GM18867 (cell line): ENCODE results near the gene ANKRD29.

Experiments
- ATAC-seq: cut with Tn5 transposase; IDR thresholded peaks from one replicate; pipeline ENCODE4 v1.9.1; 2021; ENCODE audit warnings: mild to moderate bottlenecking, moderate library complexity; ENCODE audit not compliant: unreplicated experiment

ANKRD29 gene

DNA sequence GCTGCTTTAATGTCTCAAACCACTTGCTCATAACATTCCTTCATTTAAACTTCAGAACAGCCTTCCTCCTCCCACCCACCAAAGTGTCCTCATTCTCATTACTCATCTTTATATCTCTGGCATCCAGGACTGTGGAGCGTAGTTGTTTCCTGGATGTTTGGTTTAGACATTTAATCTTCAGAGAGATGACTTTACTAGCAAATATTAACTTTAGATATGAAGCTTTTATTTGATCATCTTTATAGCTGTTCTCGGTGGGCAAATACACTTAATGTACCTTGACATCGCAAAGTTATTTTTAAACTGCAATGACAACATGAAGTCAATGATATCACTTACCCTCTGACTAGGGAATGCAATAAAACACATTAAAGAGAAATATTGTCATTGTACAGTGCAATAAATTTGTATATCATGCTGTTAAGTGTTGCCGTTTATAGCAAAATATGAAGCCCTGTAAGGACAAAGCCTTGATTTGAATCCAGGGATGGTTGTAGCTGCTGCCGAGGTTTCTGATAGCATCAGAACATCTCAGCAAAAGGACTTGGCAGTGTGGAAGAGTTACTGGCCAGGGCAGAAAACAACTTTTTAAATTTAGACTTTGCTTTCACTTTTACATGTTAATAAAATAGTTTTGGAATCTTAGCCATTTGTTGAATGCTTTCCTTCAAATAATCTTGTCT, 21.9 kb upstream of the ANKRD29 start:
- ATAC-seq, result no peak

DNA sequence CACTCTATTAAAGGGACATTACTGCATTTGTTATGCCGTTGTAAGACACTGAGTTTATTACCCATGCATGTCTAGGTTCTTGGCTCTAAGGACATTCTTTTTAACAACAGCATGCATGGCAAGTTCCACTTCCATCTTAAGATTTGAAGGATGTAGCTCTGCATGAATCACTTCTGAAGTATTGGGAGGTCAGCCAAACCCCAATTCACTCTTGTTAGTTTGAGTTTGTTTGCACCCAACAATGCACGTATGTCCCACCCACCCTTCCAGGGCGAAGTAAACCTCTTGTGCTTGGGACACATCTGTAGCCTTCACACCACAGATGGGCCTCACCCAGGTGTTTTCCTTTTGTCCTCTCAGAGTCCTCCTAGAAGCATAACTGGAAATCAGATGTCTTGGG, 21.0 kb upstream of the ANKRD29 start:
- no peak for ATAC-seq

DNA sequence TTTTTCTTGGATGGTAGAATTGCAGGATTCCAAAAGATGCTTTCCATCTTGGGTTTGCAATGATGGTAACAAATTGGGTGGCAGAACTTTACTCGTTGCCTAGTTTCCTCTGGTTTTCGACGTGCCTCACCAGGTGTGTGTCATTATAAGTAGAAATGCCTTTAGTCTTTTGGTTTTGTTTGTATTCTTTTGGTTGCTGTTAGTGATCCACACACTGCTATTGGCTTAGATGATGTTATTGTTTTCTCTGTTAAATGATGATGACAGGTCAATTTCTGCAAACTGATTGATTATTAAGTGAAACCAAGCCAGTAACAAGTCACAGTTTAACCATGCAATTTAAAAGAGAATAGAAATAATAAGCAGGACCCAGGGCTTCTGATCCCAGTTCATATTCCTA, 20.4 kb upstream of the ANKRD29 start:
- no peak for ATAC-seq

DNA sequence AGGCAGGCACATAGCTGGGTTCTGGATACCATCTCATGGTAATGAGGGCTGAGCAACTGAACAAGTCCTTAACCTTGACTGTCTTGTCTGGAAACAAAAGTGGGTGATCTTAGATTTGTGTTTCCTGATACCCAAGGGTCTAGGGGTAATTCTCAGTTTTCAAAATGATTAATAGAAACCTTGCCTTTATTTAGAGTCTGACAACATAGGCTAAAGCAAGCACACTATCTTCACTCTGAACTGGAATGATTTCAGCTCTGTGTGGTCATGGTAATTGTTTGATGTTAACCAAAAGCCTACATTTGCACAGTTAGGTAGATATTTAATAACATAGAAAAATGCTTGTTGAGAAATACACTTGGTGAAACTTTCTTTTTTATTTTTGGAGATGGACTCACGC, 19.8 kb upstream of the ANKRD29 start:
- peak; percentile 57 for ATAC-seq

DNA sequence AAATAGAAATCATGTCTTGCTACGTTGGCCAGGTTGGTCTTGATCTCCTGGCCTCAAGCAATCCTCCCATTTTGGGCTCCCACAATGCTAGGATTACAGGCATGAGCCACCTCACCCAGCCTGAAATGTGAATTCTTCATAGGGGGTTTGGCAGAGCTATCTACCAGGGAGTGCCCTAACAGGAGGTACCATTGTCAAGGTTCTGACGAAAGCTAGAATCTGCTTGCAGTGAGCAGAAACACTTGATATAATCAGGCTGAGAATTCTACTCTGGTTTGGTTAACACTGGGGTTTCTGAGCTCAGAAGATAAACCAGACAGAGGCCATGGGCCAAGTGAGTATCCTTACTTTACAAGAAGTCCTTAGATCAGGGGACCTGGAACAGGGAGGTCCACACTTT, 19.3 kb upstream of the ANKRD29 start:
- peak; percentile 25 for ATAC-seq

DNA sequence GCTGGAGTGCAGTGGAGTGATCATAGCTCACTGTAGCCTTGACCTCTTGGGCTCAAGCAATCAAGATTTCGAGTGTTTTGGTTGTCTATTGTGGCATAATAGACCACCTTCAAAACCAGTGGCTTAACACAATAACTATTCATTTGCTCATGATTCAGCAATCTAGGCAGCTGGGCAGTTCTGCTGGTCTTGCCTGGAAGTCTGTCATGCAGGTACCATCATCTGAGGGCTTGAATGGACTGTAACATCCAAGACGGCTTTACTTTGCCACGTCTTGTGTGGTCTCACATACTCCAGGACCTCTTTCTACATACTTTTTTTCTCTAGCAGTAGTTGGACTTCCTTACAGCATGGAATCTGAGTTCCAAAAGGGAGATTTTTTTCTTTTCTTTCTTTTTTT, 13.2 kb upstream of the ANKRD29 start:
- ATAC-seq, result no peak

DNA sequence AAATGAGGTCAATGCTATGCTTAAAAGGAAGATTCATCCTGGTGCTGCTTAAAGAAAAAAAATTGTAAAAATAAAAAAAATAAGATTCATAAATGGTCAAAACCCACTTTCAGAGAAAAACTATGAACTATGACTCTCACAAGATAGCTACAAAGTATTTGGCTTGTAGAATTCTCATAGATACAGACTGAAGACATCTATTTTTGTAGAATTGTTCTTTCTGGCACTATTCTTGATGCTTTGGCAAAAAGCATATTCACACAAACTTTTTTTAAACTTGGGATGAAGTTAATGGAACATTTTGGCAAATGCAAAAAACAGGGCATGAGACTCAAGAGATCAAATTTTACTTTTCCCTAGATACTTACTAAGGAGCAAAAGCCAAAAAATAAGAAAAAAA, 12.5 kb upstream of the ANKRD29 start:
- ATAC-seq, result no peak

DNA sequence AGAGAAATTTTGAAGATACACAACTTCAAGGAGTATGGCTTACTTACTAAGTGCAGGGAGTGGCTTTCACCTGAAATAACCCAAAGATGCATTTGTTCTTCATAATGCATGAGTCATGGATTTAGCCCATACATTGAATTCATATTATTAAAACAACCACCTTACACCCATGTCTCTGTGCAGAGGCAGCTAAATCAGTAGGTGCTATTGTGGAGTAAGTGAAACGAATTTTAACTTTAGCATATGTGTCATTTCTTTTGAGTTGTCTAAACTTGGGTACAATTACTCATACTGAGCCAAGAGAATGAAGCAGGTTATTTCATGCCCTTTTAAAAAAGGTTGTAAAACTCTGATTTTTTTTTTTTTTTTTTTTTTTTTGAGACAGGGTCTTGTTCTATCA, 11.0 kb upstream of the ANKRD29 start:
- no peak for ATAC-seq

DNA sequence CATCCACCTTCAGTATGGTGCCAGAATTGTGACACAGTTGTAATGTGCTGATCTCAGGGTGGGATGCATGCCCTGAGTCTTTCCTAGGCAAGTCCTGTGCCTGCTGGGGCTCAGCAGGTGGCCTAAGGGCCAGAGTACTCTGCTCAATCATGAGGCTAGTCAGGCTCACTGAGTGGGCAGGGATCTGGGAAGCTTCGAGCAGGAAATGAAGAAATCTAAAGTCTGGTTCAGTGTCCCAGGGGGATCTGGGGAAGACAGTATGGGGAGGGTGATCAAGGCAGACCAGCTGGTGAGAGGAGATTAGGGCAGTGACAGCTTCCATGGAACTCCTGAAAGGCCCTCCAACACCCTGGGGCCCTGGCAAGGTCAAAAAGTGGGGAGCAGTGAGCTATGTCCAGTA, 8.9 kb upstream of the ANKRD29 start:
- ATAC-seq, result no peak

DNA sequence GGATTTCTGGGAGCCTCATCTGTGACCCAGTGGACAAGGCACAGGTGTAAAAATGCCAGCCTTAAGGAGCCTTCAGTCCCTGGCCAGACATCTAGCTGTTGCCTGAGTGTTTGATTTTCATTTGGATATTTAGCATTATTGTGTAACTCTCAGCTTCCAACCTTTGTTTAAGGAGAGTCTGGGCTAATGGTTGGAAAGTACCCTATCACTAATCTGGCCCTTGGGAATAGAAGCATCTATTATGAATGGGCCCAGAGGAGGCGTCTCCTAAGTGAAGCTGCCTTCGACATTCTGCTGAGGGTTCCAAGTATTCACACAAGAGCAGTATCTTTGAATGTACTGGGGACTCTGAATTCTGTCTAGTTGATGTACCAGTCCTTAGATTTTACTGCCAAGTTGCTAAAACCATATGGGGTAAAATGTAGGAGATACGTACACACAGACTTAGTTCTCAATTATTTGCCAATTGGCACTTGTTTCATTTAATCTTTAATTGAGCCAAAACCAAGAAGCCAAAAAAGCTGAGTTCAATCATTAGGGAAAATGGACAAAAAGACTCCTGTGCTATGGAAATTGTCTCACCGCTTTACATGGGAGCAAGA, 7.2 kb upstream of the ANKRD29 start:
- ATAC-seq, result no peak

DNA sequence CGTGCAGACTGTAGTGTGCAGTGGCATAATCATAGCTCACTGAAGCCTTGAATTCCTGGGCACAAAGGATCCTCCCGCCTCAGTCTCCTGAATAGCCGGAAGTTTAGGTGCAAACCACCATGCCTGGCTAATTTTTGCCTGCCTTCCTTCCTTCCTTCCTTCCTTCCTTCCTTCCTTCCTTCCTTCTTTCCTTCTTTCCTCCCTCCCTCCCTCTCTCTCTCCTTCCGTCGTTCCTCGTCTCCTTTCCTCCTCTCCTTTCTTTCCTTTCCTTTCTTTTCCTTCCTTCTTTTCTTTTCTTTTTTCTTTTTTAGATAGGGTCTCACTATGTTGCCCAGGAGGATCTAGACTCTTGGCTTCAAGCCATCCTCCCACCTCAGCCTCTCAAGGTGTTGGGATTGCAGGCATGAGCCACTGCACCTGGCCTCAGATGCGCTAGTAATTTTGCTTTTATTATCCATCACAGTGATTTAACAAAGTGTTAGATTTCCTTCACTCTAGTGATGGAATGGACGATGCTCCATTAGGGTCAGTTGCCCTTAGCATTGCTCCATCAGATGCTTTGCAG, 6.6 kb upstream of the ANKRD29 start:
- ATAC-seq, result no peak

DNA sequence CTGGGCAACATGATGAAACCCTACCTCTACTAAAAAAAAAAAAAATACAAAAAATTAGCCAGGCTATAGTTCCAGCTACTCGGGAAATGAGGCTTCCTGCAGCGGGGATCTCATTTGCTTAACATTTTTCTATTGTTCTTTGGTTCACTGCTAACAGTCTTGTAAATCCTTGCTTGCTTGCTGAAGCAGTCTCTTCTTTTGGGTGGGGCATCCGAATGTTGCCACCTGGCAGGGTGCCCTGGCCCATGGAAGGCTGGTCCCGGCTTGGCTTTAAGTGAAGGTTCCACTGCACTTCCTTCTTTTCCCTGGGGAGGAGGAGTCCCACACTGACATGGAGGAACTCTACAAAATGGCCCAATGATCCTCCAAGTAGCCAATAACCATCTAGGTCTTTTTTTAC, 6.0 kb upstream of the ANKRD29 start:
- no peak for ATAC-seq

DNA sequence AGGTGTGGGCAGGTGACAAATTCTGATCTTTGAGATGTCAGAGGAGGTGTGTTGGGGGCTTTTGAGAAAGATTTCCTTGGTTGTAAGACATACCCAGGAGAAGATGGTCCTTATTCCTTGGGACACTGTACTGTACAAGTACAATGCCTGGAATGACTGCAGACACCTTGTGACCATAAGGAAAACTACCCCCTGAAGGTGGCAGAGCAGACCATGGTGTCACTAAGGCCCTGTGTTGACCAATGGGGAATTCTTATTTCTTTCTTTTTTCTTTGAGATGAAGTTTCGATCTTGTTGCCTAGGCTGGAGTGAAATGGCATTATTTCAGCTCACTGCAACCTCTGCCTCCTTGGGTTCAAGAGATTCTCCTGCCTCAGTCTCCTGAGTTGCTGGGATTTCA, 4.4 kb upstream of the ANKRD29 start:
- no peak for ATAC-seq

DNA sequence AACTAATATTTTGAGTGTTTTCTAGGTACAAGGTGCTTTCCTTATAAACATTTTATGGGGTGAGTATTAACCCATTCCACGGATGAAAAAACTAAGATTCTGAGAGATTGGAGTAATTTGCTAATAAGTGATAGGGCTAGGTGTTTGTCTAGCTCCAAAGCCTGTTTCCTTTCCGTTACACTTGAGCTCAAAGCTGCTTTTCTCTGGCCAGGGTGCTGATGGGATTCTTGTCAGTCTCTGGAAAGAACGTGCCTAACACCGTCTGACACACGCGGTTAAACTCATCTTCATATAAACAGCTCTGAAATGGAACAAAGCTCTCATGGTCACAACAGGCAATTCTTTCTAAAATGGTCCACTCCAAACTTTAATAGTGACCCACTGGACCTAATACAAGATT, 2.0 kb upstream of the ANKRD29 start:
- no peak for ATAC-seq

DNA sequence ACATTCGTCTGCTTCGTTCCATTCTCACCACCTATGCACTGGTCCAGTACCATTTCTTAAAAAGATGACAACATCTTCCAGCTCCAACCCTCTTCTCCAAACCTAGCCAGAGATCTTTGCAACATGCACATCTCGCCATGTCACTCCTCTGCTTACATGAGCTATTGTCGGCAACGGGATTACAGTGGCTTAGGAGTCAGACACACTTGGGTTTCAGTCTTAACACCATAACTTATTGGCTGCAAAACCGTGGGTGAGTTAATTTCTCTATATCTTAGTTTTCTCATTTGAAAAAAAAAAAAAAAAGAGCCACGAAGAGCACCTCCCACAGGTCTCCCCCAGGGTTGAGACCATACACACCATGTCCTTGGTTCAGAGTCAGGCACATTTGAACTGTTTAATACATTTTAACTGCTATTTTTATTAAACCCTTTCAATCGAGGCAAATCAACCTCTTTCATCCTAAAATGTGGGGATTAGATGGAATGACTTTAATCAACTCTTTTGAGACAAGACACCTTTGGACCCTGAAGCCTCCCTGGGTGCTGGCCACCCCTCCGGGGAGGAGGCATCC, 889 bp downstream of the ANKRD29 start:
- ATAC-seq, result no peak

DNA sequence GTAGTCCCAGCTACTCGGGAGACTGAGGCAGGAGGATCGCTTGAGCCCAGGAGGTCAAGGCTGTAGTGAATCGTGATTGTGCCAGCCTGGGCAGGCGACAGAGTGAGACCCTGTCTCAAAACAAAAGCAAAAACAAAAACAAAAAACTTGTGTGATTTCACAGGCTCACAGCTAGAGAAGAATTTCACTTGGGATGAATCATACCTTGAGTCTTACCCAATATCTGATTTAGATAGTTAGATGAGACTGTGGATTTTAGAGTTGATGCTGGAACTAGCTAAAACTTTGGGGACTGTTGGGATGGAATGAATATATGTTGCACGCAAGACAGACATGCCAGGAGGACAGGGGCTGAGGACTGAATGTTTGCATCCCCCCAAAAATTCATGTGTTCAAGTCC, 4.4 kb downstream of the ANKRD29 start:
- ATAC-seq, result no peak

DNA sequence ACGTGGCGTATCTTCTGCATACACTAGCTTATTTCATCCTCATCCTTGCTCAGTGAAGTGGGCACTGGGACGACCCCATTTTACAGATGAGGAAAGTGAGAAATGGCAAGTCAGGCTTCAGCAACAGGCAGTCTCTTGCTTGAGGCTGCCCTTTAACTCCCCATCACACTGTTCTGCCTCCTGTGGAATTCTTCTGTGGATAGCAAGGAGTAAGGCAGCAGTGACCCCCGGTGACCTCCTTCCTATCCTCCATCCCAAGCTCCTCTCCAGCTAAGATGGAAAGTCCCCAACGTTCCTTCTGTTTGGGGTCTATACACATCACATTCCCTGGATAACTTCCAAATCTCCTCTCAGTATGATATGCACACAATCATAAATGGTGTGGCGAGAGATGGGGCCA, 10.5 kb downstream of the ANKRD29 start:
- no peak for ATAC-seq

DNA sequence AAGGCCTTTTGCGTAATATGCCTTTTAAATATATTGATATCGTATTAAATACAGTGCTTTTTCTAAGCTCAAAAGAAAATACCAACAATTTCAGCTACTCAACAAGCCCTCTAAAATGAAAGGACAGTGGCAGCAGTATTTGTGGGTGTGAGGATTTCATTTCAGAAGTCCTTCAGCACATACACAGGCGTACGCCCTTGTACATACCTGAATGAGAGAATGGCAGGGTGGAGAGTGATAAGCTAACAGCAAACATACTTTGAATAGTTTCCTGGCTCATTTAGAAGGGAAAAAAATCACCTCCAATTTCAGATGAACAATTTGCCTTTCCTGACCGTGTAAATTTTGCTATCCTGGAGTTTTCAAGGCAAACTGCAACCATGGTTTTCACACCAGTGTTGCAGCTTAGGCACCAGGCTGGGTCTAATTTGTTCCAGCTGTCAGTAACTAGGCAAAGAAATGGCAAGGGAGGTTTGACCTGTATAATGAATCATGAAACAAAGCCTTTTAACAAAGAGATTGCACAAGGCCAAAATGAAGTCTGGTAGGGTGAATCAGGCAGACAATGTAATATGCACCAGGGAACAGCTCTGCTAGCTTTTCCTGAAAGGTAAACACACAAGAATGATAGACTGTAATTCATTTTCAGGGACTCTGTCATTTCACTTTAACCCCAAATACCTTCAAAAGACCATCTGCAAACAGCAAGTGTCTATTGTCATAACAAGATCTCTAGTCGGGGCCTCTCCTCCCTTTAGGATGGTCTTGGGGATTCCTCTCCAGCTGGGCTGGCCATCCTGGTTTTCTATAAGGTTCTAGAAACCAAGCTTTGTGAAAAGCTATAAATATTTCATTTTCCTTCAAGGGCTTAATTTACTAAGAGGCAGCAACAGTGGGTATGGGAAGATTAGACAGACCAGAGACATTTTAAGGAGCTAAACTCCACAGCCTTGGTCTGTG, 11.5 kb downstream of the ANKRD29 start:
- no peak for ATAC-seq

DNA sequence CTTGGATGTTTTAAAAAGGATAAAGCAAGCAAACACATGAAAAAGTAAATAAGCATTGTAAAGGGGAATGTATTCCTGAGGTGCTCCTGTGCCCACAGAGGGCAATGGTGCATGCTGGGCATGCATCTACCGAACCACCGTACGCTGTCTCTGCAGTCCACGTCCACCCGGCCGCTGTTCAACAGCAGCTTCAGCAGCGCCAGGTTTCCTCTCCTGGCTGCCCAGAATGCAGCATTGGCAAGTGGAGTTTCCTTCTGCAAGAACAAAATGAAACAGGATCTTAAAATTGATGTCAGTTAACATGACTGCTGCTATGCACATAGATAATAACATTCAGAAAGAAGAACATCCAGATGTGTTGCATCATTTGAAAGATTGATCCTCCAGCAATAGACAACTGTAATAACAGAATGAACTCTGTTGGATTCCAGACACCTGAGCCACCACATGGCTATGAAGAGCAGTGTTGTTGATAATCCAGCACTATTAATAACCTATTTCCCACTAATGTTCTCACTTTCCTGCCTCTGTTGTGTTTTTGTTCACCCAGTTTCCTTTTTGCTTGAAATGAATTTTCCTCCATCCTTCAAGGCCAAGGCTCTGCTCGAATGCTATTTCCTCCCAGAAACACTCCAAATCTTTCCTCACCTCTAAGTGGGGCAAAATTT, 13.6 kb downstream of the ANKRD29 start:
- ATAC-seq, result no peak

DNA sequence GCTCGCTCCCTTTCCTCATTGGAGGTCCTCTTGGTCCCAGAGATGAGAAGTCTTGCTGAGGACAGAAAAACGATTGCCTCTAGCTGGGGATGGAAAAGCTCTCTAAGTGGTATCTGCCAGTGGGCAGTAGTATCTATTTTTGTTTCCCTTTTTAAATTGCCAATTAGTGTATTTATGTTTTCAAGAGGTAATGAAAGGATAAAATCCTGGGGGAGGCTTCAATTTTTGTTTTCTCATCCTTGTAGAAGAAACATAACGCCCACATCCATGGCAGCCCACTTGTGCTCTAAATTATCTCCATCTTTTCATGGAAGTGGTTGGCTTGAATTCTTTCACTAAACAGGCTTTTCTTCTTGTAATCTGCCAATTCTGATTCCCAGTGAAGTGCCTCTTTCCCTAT, 14.3 kb downstream of the ANKRD29 start:
- ATAC-seq, result no peak

DNA sequence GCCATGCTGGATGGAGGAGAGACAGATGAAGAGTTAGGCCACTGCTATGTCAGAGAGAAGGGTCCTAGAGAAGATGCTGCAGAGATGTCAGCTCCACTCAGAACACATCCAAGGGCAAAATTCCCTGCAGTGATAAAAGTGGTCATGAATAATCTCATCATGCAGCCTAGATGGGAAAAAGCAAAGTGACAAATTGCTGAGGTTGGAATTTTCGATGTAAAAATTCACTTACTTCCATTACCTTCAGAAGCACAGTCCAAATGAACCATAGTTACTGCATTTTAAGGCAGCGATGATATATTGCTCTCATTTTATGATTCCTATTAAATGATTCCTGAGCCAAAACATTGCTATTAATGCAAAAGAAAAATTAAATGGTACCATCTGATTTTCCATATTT, 16.4 kb downstream of the ANKRD29 start:
- no peak for ATAC-seq
